CD4-positive, alpha-beta T cell treated with Interleukin-2 at 100 ng/mL for 4 hours (primary cell): ENCODE data around the gene ABCC6.
"Not testable (repeated sequence)": the region's sequence is repeated elsewhere in the genome, so short reads cannot be mapped to it uniquely, and the experiment has no call there.

Experiments
- DNase-seq: peaks from one replicate; pipeline ENCODE4 v3.0.0-alpha.2; 2020; ENCODE audit warnings: low spot score

The ABCC6 gene

DNA sequence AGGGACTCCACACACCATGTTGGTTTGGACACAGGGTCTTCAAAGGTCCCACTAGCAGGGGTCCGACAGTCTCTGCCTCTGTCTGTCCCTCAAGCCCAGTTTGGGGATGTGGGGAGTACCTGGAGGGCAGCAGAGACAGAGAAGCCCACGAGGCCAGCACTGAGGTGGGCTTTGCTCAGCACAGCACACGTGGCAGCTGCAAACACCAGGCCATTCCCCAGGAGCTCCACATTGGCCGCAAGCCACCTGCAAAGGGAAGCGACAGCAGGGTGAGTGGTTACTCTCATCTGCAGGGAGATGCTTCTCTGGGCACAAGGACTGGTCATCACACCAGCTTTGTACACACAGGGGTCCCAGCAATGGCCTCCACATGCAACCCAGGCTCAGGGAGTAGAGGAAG is 62.0 kb downstream of the ABCC6 start:
- DNase-seq: no peak

DNA sequence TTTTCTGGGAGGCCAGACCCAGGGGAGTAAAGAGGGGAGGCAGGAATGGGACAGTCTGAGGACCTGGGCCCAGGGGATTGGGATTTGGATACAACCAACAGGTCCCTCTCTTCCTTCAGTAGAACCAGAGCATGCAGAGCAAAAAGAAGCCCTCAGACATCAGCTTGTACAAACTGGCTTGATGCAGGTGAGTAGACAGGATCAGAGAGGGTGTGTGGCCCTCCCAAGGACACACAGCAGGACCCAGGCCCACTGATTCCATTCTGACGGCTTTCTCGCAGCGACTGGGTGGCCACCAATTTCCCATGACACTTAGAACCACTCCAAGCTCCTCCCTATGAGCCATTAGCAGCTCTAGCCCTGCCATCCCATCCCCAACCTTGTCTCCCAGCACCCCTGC is 63.6 kb downstream of the ABCC6 start:
- DNase-seq: no peak

DNA sequence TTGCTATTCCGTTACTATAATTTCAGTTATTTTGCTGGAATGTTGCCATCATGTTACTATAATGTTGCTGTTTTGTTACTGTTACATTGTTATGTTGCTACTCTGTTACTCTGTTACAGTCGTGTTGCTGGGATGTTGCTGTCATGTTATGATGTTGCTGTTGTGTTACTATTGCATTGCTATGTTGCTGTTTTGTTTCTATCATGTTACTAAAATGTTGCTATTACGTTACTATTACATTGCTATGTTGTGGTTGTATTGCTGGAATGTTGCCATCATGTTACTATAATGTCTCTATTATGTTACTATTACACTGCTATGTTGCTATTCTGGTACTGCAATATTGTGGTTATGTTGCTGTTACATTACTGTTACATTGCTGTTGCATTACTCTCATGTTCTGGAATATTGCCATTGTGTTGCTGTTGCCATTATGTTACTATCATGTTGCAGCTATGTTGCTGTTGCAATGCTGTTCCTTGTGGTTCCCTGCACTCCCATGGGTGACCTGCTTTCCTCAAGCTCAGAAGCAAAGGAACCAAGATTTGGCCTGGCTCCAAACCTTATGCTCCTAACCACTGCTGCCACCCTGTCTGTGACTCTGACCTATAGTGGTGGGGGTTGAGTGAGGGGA is 64.4 kb downstream of the ABCC6 start:
- DNase-seq: no peak

GRCh38 chr16:16158082-16158658 is 65.1 kb downstream of the ABCC6 start:
- DNase-seq: no peak

DNA sequence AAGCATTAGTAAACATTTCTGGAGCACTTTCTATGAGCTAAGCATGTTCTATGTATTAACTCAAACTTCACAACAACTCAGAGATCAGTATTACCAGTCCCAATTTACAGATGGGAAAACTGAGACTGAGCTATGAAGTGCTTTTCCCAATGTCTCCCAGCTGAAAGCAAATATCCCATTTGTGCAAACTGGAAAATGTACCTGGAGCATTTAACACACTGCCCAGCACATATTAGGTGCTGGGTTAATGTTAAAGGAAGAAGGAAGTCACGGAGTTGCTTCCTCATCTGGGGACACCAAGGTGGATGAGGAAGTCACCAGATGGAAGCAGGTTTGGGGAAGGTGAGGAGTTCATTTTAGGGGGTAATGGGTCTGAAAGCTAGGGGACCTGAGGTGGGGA is 66.1 kb downstream of the ABCC6 start:
- no peak for DNase-seq

- DNase-seq: no peak
Observed at GRCh38 chr16:16155234-16155633, 68.1 kb downstream of the ABCC6 start.

GRCh38 chr16:16154281-16154951 is 68.9 kb downstream of the ABCC6 start:
- no peak for DNase-seq

- not testable (repeated sequence) for DNase-seq
Observed at GRCh38 chr16:16153000-16153399, 70.3 kb downstream of the ABCC6 start.

DNA sequence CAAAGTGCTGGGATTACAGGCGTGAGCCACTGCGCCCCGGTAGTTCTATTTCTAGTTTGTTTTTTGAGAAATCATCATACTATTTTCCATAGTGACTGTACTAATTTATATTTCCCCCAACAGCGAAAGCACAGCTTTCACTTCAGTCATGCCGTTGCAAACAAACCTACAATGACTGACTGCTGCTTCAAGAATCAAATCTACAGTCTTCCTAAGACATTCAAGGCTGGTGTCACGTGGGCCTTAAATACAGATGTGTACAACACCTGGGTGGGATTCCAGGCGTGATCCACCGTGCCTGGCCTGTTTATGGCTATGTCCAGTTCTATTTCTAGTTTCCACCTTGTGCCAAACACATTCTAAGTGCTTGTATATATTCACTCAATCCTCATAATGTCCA is 72.0 kb downstream of the ABCC6 start:
- DNase-seq: no peak

DNA sequence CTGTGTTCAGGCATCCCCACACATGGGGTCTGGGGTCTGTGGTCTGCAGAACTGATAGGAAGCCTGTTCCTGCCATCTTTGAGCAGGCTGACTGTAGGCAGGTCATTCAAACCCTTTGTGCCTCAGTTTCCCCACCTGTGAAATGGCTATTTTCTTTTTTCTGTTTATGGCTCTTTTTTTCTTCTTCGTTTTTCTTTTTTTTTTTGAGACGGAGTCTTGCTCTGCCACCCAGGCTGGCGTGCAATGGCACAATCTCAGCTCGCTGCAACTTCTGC is 72.5 kb downstream of the ABCC6 start:
- DNase-seq: no peak

- DNase-seq: no peak
Observed at GRCh38 chr16:16150117-16150877, 73.0 kb downstream of the ABCC6 start.

DNA sequence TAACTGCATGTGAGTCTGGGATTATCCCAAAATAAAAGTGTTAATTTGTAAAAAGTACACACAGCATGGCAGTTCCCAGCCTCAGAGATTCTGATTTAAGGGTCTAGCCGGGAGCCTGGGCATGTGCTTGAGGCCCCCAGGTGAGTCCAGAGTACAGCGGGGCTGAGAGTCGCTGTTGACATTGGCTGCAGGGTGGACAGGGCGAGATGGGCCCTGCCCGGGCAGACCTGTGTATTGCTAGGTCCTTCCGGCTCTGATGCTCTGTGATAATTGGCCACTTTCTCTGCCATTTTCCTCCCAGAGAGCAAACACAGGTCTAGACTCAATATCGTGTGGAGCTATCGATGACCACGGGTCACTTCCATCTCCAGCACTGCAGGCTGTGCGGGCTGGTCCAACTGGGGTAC is 73.6 kb downstream of the ABCC6 start:
- no peak for DNase-seq

DNA sequence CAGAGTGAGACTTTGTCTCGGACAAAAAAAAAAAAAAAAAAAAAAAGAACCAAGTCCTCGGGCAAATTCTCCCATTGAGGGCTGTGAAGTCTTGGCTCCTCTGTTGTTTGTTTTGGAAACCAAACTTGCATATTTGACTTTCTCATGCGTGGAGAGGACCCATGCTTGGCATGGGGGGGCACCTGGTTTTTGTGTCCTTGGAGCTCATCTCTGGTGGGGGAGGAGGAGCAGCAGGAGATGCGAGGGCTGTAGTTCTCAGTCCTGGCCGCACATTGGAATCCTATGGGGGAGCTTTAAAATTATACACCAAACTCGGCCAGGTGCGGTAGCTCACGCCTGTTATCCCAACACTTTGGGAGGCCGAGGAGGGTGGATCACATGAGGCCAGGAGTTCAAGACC is 74.5 kb downstream of the ABCC6 start:
- no peak for DNase-seq

GRCh38 chr16:16148000-16148599 is 75.2 kb downstream of the ABCC6 start:
- not testable (repeated sequence) for DNase-seq

GRCh38 chr16:16147316-16147999 is 75.8 kb downstream of the ABCC6 start:
- DNase-seq: no peak

DNA sequence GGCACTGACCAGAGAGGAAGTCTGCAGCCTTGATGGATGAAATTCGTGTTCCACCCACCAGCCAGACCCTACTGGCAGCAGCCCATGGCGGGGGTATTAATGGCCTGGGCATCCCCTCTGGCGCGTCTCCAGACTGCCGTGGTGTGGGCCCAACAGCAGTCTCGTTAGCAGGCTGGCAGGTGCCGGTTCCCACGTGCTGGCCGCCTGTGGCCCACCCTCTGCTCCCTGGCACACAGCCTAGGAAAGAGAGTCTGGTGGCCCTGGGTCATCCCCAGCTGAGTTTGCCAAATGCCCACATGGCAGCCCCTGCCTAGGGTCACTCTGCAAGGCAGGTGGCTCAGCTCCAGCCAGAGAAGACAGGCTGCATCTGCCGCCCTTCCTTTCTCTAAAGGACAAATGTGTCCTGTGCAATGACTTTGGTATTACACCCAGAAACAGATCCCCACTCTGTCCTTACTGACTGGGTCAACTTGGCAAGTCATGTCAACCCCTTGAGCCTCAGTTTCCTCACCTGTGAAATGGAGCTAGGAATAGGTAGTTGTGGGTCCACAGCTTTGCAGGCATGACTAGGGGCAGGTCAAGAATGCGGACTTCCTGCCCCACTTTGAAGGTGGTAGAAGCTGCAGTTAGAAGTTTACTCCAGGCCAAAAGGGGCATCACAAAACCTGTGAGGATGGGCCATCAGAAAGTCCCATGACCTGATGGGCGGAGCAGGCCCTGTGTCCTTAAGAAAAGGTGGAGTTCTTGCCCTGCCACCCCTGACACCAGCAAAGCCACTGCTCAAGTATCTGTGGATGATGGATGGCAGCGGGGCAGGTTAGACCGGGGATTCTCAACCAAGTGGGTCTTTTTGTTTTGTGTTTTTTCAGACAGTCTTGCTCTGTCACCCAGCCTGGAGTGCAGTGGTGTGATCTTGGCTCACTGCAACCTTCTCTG is 76.6 kb downstream of the ABCC6 start:
- no peak for DNase-seq

DNA sequence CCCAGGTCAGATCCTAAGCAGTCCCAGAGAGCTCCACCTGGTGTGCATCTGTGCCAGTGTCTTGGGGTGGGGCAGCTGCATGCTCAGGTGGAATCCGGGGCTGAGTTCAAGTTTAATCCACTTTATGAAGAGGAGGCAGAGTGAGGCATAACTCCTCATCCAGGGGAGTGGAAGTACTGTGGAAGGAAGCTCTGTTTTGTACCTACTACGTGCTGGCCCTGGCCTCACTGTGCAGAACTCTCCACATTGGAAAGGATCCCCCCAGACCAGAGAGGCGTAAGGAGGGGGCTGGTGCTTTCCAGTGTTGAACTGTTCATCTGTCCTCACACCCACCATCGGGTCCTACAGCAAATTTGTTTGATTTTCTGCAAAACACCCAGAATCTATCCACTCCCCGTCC is 78.0 kb downstream of the ABCC6 start:
- DNase-seq: no peak

DNA sequence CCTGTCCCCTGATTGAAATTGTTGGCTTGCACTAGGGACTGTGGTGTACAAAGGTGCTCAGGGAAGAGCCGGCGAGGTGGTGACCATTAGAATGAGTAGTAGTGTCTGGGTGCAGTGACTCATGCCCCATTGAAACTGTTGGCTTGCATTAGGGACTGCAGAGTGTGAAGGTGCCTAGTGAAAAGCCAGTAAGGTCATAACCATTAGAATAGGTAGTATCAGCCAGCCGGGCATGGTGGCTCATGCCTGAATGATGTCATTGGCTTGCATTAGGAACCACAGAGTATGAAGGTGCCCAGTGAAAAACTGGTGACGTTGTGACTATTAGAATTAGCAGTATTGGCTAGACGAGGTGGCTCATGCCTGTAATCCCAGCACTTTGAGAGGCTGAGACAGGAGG is 78.9 kb downstream of the ABCC6 start:
- no peak for DNase-seq

DNA sequence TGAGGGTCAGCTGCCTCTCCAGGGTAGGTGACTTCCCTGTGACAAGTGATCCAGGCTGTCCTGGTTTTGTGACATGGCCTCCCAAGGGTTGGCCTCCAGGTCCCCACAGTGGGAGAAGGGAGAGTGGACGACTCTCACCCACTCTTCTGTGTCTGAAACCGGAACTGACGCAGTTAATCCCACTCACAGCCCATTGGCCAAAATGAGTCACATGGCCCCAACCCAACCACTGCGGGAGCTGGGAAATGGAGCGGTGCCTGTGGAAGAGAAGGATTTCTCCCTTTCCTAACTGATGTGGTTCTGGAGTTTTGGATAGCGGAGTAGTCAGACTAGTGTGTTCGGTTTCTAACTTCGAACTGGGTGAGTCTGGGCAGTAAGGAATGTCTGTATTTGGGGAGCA is 79.4 kb downstream of the ABCC6 start:
- DNase-seq: no peak

DNA sequence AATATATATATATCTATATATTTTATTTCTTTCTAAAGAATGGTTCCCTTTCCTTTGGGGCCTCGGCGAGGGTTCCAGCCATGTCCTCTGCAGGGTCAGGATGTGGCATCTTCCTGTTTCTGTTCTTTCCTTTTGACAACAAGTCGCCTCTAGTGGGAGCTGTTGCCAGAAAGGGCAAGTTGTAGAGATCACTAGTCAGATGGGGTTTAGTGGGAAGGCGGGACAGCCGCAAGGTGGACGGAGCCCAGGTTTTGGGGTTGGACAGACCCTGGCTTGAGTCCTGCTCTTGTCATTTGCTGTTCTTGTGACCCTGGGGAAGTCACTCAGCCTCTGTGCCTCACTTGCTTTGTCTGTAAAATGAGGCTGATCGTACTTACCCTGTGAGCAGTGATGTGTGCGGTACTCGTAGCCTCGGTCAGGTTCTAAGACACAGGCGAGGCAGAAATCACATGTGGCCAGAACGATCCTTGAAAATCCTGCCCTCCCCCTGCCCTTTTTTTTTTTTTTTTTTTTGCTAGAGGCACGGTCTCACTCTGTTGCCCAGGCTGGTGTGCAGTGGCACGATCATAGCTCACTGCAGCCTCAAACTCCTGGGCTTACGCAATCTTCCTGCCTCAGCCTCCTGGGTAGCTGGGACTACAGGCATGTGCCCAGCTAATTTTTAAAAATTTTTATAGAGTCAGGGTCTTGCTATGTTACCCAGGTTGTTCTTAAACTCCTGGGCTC is 80.1 kb downstream of the ABCC6 start:
- no peak for DNase-seq
